Fibroblast of lung (primary cell): ENCODE data around the gene RGS19. TPM values are rescaled to one million over a fixed set of nuclear protein-coding genes. Genes with fewer than 3 reads are reported as not detected.

Experiments used
- DNase-seq, 2 donors: peaks; one replicate each; pipeline versions ENCODE4 v3.0.0 to v3.0.0-alpha.2; 2010; ENCODE audit warnings: low read depth in 2 of 2
- H2AFZ ChIP-seq: 2 replicates; pipeline ENCODE4 v1.5.1; 2012; ENCODE audit warnings: low read length, control low read depth, inconsistent platforms
- H3K27ac ChIP-seq: 2 replicates; pipeline ENCODE4 v1.5.1; 2011; ENCODE audit warnings: low read length, control low read depth; ENCODE audit not compliant: insufficient read depth
- H3K27me3 ChIP-seq: 2 replicates; pipeline ENCODE4 v1.5.1; 2011; ENCODE audit warnings: mild to moderate bottlenecking, low read length; ENCODE audit not compliant: control insufficient read depth, insufficient read depth
- H3K36me3 ChIP-seq: 2 replicates; pipeline ENCODE4 v1.5.1; 2011; ENCODE audit warnings: low read length; ENCODE audit not compliant: control insufficient read depth, insufficient read depth
- H3K4me1 ChIP-seq: 2 replicates; pipeline ENCODE4 v1.5.1; 2011; ENCODE audit warnings: low read length; ENCODE audit not compliant: control insufficient read depth, insufficient read depth; ENCODE audit errors: extremely low read depth
- H3K4me2 ChIP-seq: 2 replicates; pipeline ENCODE4 v1.5.1; 2011; ENCODE audit warnings: low read length, control low read depth; ENCODE audit not compliant: insufficient read depth; ENCODE audit errors: extremely low read depth
- H3K4me3 ChIP-seq, 4 experiments: fragments of 200-600 bp in 1 of 4; sonication (generic) in 1 of 4; replicated peaks in 1 of 4; 2 replicates each; pipeline ENCODE4 v1.5.1; 2011 to 2016; ENCODE audit warnings: low read length in 4 of 4, low read depth in 3 of 4, mild to moderate bottlenecking in 3 of 4, control low read depth in 2 of 4, inconsistent platforms in 1 of 4, mixed read lengths in 1 of 4; ENCODE audit not compliant: insufficient read depth in 1 of 4; ENCODE audit errors: control extremely low read depth in 1 of 4
- H3K79me2 ChIP-seq: 2 replicates; pipeline ENCODE4 v1.5.1; 2012; ENCODE audit warnings: mild to moderate bottlenecking, low read length, inconsistent platforms; ENCODE audit not compliant: control insufficient read depth, insufficient read depth
- H3K9ac ChIP-seq: 2 replicates; pipeline ENCODE4 v1.5.1; 2011; ENCODE audit warnings: mild to moderate bottlenecking, low read length, control low read depth; ENCODE audit not compliant: insufficient read depth
- H3K9me3 ChIP-seq: 2 replicates; pipeline ENCODE4 v1.5.1; 2012; ENCODE audit warnings: low read depth, low read length; ENCODE audit not compliant: control insufficient read depth, insufficient read depth
- H4K20me1 ChIP-seq: 2 replicates; pipeline ENCODE4 v1.5.1; 2011; ENCODE audit warnings: low read length; ENCODE audit not compliant: control insufficient read depth, insufficient read depth; ENCODE audit errors: extremely low read depth
- EZH2 ChIP-seq: IDR thresholded peaks from 2 replicates; pipeline ENCODE4 v1.5.1; 2012; ENCODE audit warnings: low read length, control low read depth, mild to moderate bottlenecking; ENCODE audit errors: missing control alignments
- polyA plus RNA-seq, 2 donors: library from polyadenylated mRNA; depleted of rRNA in 1 of 2; stranded (reverse) in 1 of 2; unstranded in 1 of 2; fragments of >200 nt; gene quantifications; 2 replicates each; pipeline ENCODE4 v1.2.1, GENCODE V29; 2011 to 2012; ENCODE audit warnings: missing spikeins in 1 of 2
- total RNA-seq: library from RNA; depleted of rRNA; stranded (reverse); fragments of >200 nt; gene quantifications from 2 replicates; pipeline ENCODE4 v1.2.1, GENCODE V29; 2014
- TF ChIP-seq, protein P1 (sequence below), 2 donors: IDR thresholded peaks in 1 of 2; conservative IDR thresholded peaks in 1 of 2; 1 replicate in 1 of 2; 2 replicates in 1 of 2; pipeline ENCODE4 v1.5.1; 2011 to 2012; ENCODE audit warnings: low read length in 2 of 2, control low read depth in 1 of 2, inconsistent platforms in 1 of 2, low read depth in 1 of 2, mild to moderate bottlenecking in 1 of 2

Gene RGS19
- total and polyA plus RNA-seq, 2 donors (not counting 1 experiment from before 2014, with no cell fraction given), result 5.8 to 9.1 TPM

DNA sequence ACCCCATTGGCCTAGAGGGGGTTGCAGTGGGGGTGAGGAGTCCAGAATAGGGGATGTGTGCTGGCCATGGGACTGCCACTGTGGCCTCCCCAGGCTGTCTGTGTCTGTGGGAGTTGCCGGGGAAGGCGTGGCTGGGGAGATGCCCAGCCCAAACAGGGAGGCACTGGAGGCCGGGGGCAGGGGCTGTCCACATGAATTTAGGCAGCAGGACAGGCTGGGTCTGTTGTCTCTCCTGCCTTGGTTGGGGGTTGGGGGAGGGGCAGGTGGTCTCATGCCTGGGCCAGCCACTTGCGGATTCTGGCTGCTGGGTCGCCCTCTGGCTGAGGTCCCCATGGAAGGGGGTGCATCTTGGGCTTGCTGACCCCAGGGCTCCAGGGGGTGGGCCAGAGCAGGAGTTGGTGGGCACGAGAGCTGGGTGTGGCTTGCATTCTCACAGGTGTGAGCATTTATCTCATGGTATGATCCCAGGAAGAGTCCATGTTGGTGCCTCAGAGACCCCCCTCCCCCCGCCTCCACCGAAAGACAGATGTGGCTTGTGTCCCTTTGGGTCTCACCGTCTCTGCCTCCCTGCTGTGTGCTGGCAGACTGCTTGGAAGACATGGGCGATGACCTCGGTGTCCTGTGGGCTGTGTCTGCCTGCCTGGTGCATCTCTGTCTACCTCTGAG, 33.8 kb downstream of the RGS19 start:
- DNase-seq, result no peak
- Histone ChIP-seq H3K79me2 (no peaks in the 10 kb centered on the region), H3K4me1 (no peaks in the 10 kb centered on the region), H3K27me3 (peaks cover 31% of the 10 kb centered on the region), H3K4me2 (no peak overlapping the region), H4K20me1 (no peaks in the 10 kb centered on the region), H2AFZ (no peak overlapping the region), H3K9me3 (no peaks in the 10 kb centered on the region), H3K4me3 (no peak overlapping the region), H3K9ac (no peak overlapping the region), H3K36me3 (no peaks in the 10 kb centered on the region), H3K27ac (no peak overlapping the region)
- TF ChIP-seq, protein P1, sequence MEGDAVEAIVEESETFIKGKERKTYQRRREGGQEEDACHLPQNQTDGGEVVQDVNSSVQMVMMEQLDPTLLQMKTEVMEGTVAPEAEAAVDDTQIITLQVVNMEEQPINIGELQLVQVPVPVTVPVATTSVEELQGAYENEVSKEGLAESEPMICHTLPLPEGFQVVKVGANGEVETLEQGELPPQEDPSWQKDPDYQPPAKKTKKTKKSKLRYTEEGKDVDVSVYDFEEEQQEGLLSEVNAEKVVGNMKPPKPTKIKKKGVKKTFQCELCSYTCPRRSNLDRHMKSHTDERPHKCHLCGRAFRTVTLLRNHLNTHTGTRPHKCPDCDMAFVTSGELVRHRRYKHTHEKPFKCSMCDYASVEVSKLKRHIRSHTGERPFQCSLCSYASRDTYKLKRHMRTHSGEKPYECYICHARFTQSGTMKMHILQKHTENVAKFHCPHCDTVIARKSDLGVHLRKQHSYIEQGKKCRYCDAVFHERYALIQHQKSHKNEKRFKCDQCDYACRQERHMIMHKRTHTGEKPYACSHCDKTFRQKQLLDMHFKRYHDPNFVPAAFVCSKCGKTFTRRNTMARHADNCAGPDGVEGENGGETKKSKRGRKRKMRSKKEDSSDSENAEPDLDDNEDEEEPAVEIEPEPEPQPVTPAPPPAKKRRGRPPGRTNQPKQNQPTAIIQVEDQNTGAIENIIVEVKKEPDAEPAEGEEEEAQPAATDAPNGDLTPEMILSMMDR (conservative IDR thresholded peaks at IDR 0.05 in 1 of 2, IDR thresholded peaks at IDR 0.05 in 1 of 2; ENCODE audit: low read depth in 1 of 2, low read length in 2 of 2), result no peak
- TF ChIP-seq EZH2, result no peak

DNA sequence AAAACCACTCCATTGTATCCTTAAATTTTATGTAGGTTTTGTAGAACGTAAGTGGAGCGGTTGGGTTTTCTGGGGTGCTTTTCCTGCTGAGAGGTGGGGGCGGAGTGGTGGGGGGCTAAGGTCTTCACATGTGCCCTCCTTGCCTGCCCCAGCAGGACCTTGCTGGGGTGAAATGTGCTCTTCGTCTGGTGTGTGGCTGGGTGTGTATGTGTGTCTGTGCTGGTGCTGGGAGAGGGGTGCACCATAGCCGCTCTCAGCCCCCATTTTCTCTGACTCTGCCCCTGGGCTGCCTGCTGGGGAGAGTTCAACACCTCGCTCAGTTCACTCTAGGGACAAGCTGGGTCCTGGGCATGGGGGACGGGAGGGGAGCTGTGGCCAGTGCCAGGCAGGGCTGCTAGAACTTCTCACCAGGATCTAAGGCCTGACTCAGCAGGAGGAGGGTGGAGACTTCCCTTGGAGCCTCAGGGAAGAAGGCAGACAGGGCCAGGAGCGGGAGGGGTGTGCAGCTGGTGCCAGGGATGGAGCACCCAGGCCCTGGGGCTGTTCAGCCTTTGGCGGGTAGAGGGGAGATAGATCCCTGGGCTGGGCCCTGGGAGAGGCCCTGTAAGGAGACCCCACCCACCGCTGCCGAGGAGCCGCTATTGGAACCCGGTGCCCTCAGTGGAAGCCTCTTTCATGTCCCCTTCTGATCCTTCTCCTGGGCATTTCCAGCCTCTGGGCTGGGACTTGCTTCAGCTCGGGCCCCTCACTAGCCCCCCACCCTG, 34.7 kb downstream of the RGS19 start:
- no peak overlapping the region for H3K4me2 ChIP-seq
- TF ChIP-seq EZH2, result no peak
- TF ChIP-seq, protein P1 (conservative IDR thresholded peaks at IDR 0.05 in 1 of 2, IDR thresholded peaks at IDR 0.05 in 1 of 2; ENCODE audit: low read depth in 1 of 2, low read length in 2 of 2), result no peak
- no peaks in the 10 kb centered on the region for H3K9me3 ChIP-seq
- peak; percentile 44 to 50 for DNase-seq
- no peaks in the 10 kb centered on the region for H3K36me3 ChIP-seq
- no peaks in the 10 kb centered on the region for H3K4me1 ChIP-seq
- H3K79me2 ChIP-seq, result no peaks in the 10 kb centered on the region
- no peak overlapping the region for H3K9ac ChIP-seq
- H3K27ac ChIP-seq, result no peak overlapping the region
- no peak overlapping the region for H3K4me3 ChIP-seq
- H3K27me3 ChIP-seq, result peaks cover 32% of the 10 kb centered on the region
- no peaks in the 10 kb centered on the region for H4K20me1 ChIP-seq
- H2AFZ ChIP-seq, result no peak overlapping the region

DNA sequence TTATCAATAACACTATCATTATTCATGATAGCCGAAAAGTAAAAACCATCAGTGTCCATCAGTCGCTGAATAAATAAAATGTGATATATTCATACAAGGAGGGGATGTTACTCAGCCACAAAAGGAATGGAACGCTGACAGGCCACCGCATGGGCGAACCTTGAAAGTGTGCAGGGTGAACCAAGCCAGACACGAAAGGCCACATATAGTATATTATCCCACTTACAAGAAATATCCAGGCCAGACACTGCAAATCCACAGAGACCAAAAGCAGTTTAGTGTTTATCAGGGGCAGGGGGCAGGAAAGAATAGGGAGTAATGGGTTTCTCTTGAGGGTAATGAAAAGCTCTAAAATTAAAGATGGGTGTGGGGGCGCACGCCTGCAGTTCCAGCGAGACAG, 35.5 kb downstream of the RGS19 start:
- no peak overlapping the region for H3K27ac ChIP-seq
- H3K79me2 ChIP-seq, result no peaks in the 10 kb centered on the region
- H2AFZ ChIP-seq, result no peak overlapping the region
- H3K27me3 ChIP-seq, result peaks cover 32% of the 10 kb centered on the region
- no peaks in the 10 kb centered on the region for H4K20me1 ChIP-seq
- H3K9me3 ChIP-seq, result no peaks in the 10 kb centered on the region
- no peak overlapping the region for H3K4me2 ChIP-seq
- no peak overlapping the region for H3K9ac ChIP-seq
- TF ChIP-seq, protein P1 (conservative IDR thresholded peaks at IDR 0.05 in 1 of 2, IDR thresholded peaks at IDR 0.05 in 1 of 2; ENCODE audit: low read depth in 1 of 2, low read length in 2 of 2), result no peak
- no peak for TF ChIP-seq EZH2
- H3K4me3 ChIP-seq, result no peak overlapping the region
- no peaks in the 10 kb centered on the region for H3K36me3 ChIP-seq
- H3K4me1 ChIP-seq, result no peaks in the 10 kb centered on the region
- DNase-seq, result no peak
